ENCODE data around the gene GCC1.

GCC1 gene

GRCh38 chr7:127594490-127594889, 9.1 kb upstream of the GCC1 start:
- Histone ChIP-seq H4K91ac (ENCODE audit: low read length) (no peak overlapping the region), H3K9ac (ENCODE audit: low read length) (no peak overlapping the region), H3K79me1 (replicated peaks; ENCODE audit: low read length, poor library complexity, severe bottlenecking) (peaks cover 12% of the 10 kb centered on the region), H3K14ac (ENCODE audit: low read length in 2 of 2) (no peak overlapping the region), H3K4me2 (ENCODE audit: low read length, poor library complexity, severe bottlenecking) (no peak overlapping the region), H3K27ac (ENCODE audit: low read length, poor library complexity, severe bottlenecking) (no peak overlapping the region), H2BK12ac (ENCODE audit: low read length in 2 of 2) (no peak overlapping the region), H3K4me1 (ENCODE audit: control insufficient read depth, insufficient read depth, low read depth, low read length) (peaks cover under 1% of the 10 kb centered on the region), H2AFZ (ENCODE audit: low read depth, low read length) (no peak overlapping the region), H3K9me3 (ENCODE audit: control insufficient read depth, low read length) (no peaks in the 10 kb centered on the region), H3K23ac (ENCODE audit: low read length in 2 of 2) (no peak overlapping the region), H4K8ac (ENCODE audit: low read length) (no peak overlapping the region), H3K4ac (ENCODE audit: low read depth in 1 of 2, low read length in 2 of 2) (no peak overlapping the region), H2BK15ac (ENCODE audit: low read depth, poor library complexity, severe bottlenecking) (no peak overlapping the region), H3K27me3 (ENCODE audit: control insufficient read depth in 1 of 2, insufficient read depth in 1 of 2, low read length in 2 of 2) (no peaks in the 10 kb centered on the region), H2BK5ac (ENCODE audit: low read depth, low read length, poor library complexity, severe bottlenecking) (no peak overlapping the region), H2BK120ac (ENCODE audit: low read depth, low read length) (no peak overlapping the region), H3K4me3 (ENCODE audit: insufficient read depth in 1 of 2, low read depth in 1 of 2, low read length in 2 of 2) (no peak overlapping the region), H3K36me3 (ENCODE audit: control insufficient read depth in 1 of 2, insufficient read depth in 2 of 2, low read depth in 1 of 2, low read length in 2 of 2) (peaks cover 20 to 22% of the 10 kb centered on the region in 2 experiments), H3K18ac (ENCODE audit: low read depth in 1 of 2, low read length in 2 of 2) (no peak overlapping the region), H2AK5ac (ENCODE audit: low read length, severe bottlenecking) (no peak overlapping the region)
- DNase-seq = no peak
- WGBS = 100% methylated on average over 1 of the region's 1 CpG

DNA sequence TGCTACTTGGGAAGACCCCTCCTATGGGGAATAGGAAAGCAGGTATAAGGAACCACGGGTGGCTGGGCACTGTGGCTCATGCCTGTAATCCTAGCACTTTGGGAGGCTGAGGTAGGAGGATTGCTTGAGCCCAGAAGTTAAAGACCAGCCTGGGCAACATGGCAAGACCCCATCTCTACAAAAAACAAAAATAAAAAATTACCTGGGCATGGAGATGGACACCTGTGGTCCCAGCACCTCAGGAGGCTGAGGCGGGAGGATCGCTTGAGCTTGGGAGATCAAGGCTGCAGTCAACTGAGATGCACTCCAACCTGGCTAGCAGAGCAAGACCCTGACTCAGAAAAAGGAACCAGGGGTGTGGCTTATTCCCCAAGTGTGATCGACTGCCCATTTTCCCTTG, 7.2 kb upstream of the GCC1 start:
- Histone ChIP-seq H3K14ac (ENCODE audit: low read length in 2 of 2) (no peak overlapping the region), H4K91ac (ENCODE audit: low read length) (no peak overlapping the region), H3K4ac (ENCODE audit: low read depth in 1 of 2, low read length in 2 of 2) (no peak overlapping the region), H4K8ac (ENCODE audit: low read length) (no peak overlapping the region), H2BK15ac (ENCODE audit: low read depth, poor library complexity, severe bottlenecking) (no peak overlapping the region), H3K36me3 (ENCODE audit: control insufficient read depth in 1 of 2, insufficient read depth in 2 of 2, low read depth in 1 of 2, low read length in 2 of 2) (peaks cover 20 to 22% of the 10 kb centered on the region in 2 experiments), H3K4me3 (ENCODE audit: insufficient read depth in 1 of 2, low read depth in 1 of 2, low read length in 2 of 2) (no peak overlapping the region), H2BK12ac (ENCODE audit: low read length in 2 of 2) (no peak overlapping the region), H3K4me2 (ENCODE audit: low read length, poor library complexity, severe bottlenecking) (no peak overlapping the region), H3K4me1 (ENCODE audit: control insufficient read depth, insufficient read depth, low read depth, low read length) (peaks cover 11% of the 10 kb centered on the region), H3K9me3 (ENCODE audit: control insufficient read depth, low read length) (no peaks in the 10 kb centered on the region), H2AFZ (ENCODE audit: low read depth, low read length) (no peak overlapping the region), H3K9ac (ENCODE audit: low read length) (no peak overlapping the region), H3K27me3 (ENCODE audit: control insufficient read depth in 1 of 2, insufficient read depth in 1 of 2, low read length in 2 of 2) (no peaks in the 10 kb centered on the region), H2BK5ac (ENCODE audit: low read depth, low read length, poor library complexity, severe bottlenecking) (no peak overlapping the region), H3K27ac (ENCODE audit: low read length, poor library complexity, severe bottlenecking) (no peak overlapping the region), H3K79me1 (replicated peaks; ENCODE audit: low read length, poor library complexity, severe bottlenecking) (peaks cover 25% of the 10 kb centered on the region), H2AK5ac (ENCODE audit: low read length, severe bottlenecking) (no peak overlapping the region), H3K18ac (ENCODE audit: low read depth in 1 of 2, low read length in 2 of 2) (no peak overlapping the region), H3K23ac (ENCODE audit: low read length in 2 of 2) (no peak overlapping the region), H2BK120ac (ENCODE audit: low read depth, low read length) (no peak overlapping the region)
- 95% methylated on average over 4 of the region's 4 CpGs for WGBS
- DNase-seq = no peak

DNA sequence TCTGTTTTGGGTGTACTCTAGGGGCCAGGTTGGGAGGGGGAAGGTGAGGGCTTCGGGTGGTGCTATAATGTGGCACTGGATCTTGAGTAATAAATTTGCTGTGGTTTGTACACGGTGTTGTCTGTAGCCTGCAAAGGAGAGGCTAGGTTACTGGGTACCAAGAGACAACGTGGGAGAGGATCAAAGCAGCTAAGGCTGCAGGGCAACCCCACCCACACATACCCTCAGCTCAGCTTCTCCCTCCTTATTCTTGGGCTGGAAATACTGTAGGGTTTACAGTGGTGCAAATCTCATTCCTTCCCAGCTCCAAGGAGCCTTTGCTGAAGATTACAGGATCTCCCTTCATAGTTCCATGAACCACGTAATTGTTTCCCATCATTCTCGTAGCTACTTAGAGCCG, 6.2 kb upstream of the GCC1 start:
- H4K8ac ChIP-seq (ENCODE audit: low read length) = no peak overlapping the region
- peaks cover 26% of the 10 kb centered on the region for H3K79me1 ChIP-seq (replicated peaks; ENCODE audit: low read length, poor library complexity, severe bottlenecking)
- H3K27me3 ChIP-seq (ENCODE audit: control insufficient read depth in 1 of 2, insufficient read depth in 1 of 2, low read length in 2 of 2) = no peaks in the 10 kb centered on the region
- H4K91ac ChIP-seq (ENCODE audit: low read length) = no peak overlapping the region
- H3K27ac ChIP-seq (ENCODE audit: low read length, poor library complexity, severe bottlenecking) = no peak overlapping the region
- H2BK12ac ChIP-seq (ENCODE audit: low read length in 2 of 2) = no peak overlapping the region
- no peak overlapping the region for H3K23ac ChIP-seq (ENCODE audit: low read length in 2 of 2)
- no peak overlapping the region for H2AFZ ChIP-seq (ENCODE audit: low read depth, low read length)
- H2AK5ac ChIP-seq (ENCODE audit: low read length, severe bottlenecking) = no peak overlapping the region
- no peak overlapping the region for H3K4me2 ChIP-seq (ENCODE audit: low read length, poor library complexity, severe bottlenecking)
- peaks cover 20 to 22% of the 10 kb centered on the region in 2 experiments for H3K36me3 ChIP-seq (ENCODE audit: control insufficient read depth in 1 of 2, insufficient read depth in 2 of 2, low read depth in 1 of 2, low read length in 2 of 2)
- H2BK120ac ChIP-seq (ENCODE audit: low read depth, low read length) = no peak overlapping the region
- no peak overlapping the region for H2BK15ac ChIP-seq (ENCODE audit: low read depth, poor library complexity, severe bottlenecking)
- no peak overlapping the region for H3K9ac ChIP-seq (ENCODE audit: low read length)
- H3K4me3 ChIP-seq (ENCODE audit: insufficient read depth in 1 of 2, low read depth in 1 of 2, low read length in 2 of 2) = no peak overlapping the region
- no peak for DNase-seq
- no peak overlapping the region for H2BK5ac ChIP-seq (ENCODE audit: low read depth, low read length, poor library complexity, severe bottlenecking)
- no peak overlapping the region for H3K18ac ChIP-seq (ENCODE audit: low read depth in 1 of 2, low read length in 2 of 2)
- no peaks in the 10 kb centered on the region for H3K9me3 ChIP-seq (ENCODE audit: control insufficient read depth, low read length)
- 100% methylated on average over 4 of the region's 6 CpGs for WGBS
- no peak overlapping the region for H3K14ac ChIP-seq (ENCODE audit: low read length in 2 of 2)
- no peak overlapping the region for H3K4ac ChIP-seq (ENCODE audit: low read depth in 1 of 2, low read length in 2 of 2)
- peaks cover 12% of the 10 kb centered on the region for H3K4me1 ChIP-seq (ENCODE audit: control insufficient read depth, insufficient read depth, low read depth, low read length)

DNA sequence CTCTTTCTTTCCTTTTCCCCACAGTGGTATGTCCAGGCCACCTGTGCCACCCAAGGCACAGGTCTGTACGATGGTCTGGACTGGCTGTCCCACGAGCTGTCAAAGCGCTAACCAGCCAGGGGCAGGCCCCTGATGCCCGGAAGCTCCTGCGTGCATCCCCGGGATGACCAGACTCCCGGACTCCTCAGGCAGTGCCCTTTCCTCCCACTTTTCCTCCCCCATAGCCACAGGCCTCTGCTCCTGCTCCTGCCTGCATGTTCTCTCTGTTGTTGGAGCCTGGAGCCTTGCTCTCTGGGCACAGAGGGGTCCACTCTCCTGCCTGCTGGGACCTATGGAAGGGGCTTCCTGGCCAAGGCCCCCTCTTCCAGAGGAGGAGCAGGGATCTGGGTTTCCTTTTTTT, 5.8 kb upstream of the GCC1 start:
- Histone ChIP-seq H4K8ac (ENCODE audit: low read length) (no peak overlapping the region), H3K4me1 (ENCODE audit: control insufficient read depth, insufficient read depth, low read depth, low read length) (peaks cover 12% of the 10 kb centered on the region), H3K14ac (ENCODE audit: low read length in 2 of 2) (no peak overlapping the region), H2AK5ac (ENCODE audit: low read length, severe bottlenecking) (no peak overlapping the region), H3K27me3 (ENCODE audit: control insufficient read depth in 1 of 2, insufficient read depth in 1 of 2, low read length in 2 of 2) (no peaks in the 10 kb centered on the region), H2BK120ac (ENCODE audit: low read depth, low read length) (no peak overlapping the region), H3K79me1 (replicated peaks; ENCODE audit: low read length, poor library complexity, severe bottlenecking) (peaks cover 26% of the 10 kb centered on the region), H3K23ac (ENCODE audit: low read length in 2 of 2) (no peak overlapping the region), H3K36me3 (ENCODE audit: control insufficient read depth in 1 of 2, insufficient read depth in 2 of 2, low read depth in 1 of 2, low read length in 2 of 2) (peaks cover 20 to 22% of the 10 kb centered on the region in 2 experiments), H2BK5ac (ENCODE audit: low read depth, low read length, poor library complexity, severe bottlenecking) (no peak overlapping the region), H3K27ac (ENCODE audit: low read length, poor library complexity, severe bottlenecking) (no peak overlapping the region), H2BK15ac (ENCODE audit: low read depth, poor library complexity, severe bottlenecking) (no peak overlapping the region), H3K9ac (ENCODE audit: low read length) (no peak overlapping the region), H2BK12ac (ENCODE audit: low read length in 2 of 2) (no peak overlapping the region), H3K9me3 (ENCODE audit: control insufficient read depth, low read length) (no peaks in the 10 kb centered on the region), H3K18ac (ENCODE audit: low read depth in 1 of 2, low read length in 2 of 2) (no peak overlapping the region), H3K4ac (ENCODE audit: low read depth in 1 of 2, low read length in 2 of 2) (no peak overlapping the region), H3K4me2 (ENCODE audit: low read length, poor library complexity, severe bottlenecking) (no peak overlapping the region), H2AFZ (ENCODE audit: low read depth, low read length) (no peak overlapping the region), H4K91ac (ENCODE audit: low read length) (no peak overlapping the region), H3K4me3 (ENCODE audit: insufficient read depth in 1 of 2, low read depth in 1 of 2, low read length in 2 of 2) (no peak overlapping the region)
- WGBS = over 99% methylated on average over 7 of the region's 7 CpGs
- no peak for DNase-seq

Data from mesenchymal stem cell (in vitro differentiated cells and primary cell).